ENCODE results near the gene PADI1.

PADI1 gene

GRCh38 chr1:17245816-17246325 is 40.9 kb downstream of the PADI1 start:
- no peak for DNase-seq

- no peak for DNase-seq
These were observed 42.0 kb downstream of the PADI1 start for GRCh38 chr1:17246971-17247370.

- peak in 1 of 2 experiments; percentile 24 for DNase-seq
These were observed 43.9 kb downstream of the PADI1 start, which contains the start of gene PADI3 for GRCh38 chr1:17248781-17249180. Gene PADI3, plus strand, starts transcription at chr1:17249098. Its CDS starts 40 bp downstream, at chr1:17249138.

DNA sequence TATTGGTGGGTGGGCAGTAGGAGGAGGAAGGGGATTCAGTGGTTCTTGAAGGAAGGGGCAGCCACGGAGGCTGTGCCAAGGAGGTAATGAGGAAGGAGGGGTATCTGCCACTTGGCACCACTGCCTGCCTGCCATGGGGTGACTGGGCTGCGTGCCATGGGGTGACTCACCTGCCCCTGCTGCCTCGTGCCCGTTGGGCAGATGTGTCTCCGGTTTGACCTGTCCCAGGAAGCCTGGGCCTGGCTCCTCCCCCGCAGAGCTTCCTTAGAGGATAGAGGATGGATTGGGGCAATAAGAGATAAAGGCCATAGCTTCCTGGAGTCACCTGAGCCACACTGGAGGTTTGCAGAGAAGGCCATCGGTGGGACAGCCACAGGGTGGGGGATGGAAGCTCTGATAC is 45.7 kb downstream of the PADI1 start:
- no peak for DNase-seq

GRCh38 chr1:17251246-17251645 is 46.3 kb downstream of the PADI1 start:
- no peak for DNase-seq

DNA sequence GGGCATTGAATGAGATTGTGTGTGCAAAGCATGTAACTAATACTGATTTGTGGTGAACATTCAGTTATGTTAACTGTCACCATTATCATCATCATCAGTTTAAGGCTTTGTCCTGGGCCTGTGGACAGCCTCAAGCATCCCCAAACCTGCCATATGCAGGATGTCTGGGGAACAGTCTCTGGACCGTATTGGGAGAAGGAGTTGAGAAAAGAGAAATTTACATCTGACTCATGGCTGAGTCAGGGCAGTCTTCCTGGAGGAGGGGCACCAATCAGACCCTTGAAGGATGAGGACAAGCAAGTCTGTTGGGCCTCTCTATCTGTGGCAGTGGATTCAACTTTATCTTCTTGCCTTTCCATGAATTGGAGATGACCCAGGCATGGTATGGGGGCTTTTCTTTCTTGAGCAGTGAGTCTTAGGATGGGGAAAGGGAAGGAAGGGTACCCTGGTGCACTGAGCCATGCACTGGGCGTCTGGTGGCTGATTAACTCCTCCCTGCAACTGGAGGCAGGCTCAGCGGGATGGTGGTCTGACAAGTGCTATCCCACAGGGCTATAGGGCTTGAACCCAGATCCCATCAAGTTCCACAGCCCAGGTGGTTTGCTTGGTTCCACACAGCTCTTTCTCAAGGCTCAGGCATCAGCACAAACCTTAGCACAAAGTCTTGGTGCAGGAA is 46.9 kb downstream of the PADI1 start:
- DNase-seq: no peak

- DNase-seq: no peak
These were observed 50.4 kb downstream of the PADI1 start for GRCh38 chr1:17255336-17255735.

DNA sequence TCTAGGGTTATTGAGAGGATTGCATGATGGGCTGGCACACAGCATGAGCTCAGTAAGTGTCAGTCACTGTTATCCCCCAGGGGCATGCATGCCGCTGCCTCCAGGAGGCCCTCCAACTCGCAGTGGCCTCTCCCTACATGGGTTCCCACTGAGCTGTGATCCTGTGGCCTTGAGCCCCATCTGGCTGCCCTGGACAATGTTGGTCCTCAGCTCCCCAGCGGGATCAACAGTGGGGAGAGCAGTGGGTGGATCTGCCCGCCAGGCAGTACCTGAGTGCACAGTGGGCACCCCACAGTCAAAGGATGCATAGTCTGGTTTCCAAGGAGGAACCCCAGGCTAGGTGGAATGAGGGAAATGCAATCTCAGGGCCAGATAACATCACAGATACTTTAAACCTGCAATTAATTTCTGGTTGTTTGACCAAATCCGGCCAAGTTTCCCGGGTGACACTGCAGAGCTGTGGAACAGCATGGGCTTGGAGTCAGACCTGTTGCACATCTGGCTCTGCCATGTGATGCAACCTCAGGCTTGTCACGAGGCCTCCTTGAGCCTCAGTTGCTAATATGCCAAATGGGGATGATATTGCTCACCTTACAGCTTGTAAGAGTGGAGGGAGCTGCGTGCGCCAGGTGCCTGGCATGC is 53.3 kb downstream of the PADI1 start:
- no peak for DNase-seq

- DNase-seq: no peak
These were observed 53.8 kb downstream of the PADI1 start for GRCh38 chr1:17258758-17259130.

- no peak for DNase-seq
These were observed 54.4 kb downstream of the PADI1 start for GRCh38 chr1:17259233-17259873.

DNA sequence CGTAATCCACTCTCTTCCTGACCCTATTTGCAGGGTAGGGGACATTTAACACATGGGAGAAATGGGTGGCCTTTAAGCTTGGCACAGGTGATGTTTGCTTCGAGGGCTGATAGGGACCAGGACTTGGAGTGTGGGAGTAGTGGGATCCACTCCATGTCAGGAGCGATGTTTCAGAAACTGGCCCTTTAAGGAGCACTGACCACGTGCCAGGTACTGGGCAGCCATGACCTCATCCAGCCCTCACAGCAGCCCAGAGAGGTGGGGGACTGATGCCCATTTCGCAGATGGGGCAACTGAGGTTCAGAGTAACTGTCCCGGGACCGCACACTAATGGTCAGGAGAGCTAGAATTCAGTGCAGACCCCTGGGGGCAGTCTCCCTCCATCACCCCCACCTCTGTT is 55.3 kb downstream of the PADI1 start:
- DNase-seq: no peak

- no peak for DNase-seq
These were observed 55.8 kb downstream of the PADI1 start for GRCh38 chr1:17260738-17261137.

DNA sequence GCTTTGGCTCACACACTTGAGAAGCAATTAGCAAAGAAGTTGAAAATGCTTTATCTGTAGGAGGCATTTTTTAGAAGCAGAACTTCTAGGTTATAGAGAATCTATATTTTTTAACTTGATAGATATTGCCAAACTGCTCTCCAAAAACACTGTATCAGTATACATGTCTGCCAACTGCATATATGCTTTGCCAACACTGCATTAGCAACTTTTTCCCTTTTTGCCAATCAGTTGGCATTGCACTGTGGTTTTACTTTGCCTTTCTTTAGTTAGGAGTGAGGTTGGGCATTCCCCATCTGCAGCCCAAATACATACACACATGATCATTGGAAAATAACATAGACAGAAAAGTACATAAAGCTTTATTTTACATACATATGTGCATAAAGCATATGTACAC is 59.0 kb downstream of the PADI1 start:
- DNase-seq: no peak

DNA sequence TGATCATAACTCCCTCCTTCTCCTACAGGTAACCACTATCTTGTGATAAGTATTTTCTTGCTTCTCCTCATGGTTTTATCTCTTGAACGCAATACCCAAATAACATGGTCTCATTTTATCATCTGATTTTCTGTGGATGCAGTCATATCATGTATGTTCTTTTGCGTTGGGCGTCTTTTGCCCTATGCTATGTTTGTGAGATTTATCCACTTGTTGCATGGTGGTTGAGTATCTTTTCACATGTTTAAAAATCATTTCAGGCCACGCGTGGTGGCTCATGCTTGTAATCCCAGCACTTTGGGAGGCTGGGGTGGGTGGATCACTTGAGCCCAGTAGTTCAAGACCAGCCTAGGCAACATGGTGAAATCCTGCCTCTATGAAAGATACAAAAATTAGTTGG is 59.5 kb downstream of the PADI1 start:
- no peak for DNase-seq

DNA sequence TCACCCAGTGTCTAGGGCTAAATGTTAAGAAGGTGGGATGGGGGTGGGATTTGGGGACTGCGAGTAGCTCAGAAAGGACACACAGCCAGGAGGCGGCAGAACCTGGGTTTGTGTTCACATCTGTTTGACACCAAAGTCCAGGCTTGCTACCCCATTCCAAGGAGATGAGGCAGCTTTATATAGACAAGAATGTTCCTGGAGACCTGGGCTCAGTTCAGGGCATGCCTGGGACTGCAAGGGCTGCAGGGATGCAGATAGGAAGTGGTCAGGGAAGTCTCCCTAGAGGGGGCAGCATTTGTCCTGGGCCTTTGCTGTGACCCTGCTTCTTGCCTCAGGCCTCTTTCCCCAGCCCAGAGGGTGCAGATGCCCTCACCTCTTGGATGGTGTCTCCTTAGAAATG is 60.2 kb downstream of the PADI1 start:
- DNase-seq: no peak

DNA sequence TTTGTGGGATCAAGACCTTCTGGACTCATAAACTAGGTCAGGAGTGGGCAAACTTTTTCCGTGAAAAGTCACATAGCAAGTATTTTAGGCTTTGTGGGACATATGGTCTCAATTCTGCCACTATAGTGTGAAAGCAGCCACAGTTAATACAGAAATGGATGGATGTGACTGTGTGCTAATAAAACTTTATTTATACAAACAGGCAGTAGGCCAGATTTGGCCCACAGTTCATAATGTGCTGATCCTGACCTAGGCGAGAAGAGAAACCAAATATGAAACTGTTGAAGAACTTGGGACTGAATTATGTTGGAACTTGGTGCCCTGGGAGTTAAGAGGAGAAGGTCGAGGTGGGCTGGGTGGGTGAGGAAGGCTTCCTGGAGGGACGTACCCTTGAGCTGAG is 61.0 kb downstream of the PADI1 start:
- no peak for DNase-seq

DNA sequence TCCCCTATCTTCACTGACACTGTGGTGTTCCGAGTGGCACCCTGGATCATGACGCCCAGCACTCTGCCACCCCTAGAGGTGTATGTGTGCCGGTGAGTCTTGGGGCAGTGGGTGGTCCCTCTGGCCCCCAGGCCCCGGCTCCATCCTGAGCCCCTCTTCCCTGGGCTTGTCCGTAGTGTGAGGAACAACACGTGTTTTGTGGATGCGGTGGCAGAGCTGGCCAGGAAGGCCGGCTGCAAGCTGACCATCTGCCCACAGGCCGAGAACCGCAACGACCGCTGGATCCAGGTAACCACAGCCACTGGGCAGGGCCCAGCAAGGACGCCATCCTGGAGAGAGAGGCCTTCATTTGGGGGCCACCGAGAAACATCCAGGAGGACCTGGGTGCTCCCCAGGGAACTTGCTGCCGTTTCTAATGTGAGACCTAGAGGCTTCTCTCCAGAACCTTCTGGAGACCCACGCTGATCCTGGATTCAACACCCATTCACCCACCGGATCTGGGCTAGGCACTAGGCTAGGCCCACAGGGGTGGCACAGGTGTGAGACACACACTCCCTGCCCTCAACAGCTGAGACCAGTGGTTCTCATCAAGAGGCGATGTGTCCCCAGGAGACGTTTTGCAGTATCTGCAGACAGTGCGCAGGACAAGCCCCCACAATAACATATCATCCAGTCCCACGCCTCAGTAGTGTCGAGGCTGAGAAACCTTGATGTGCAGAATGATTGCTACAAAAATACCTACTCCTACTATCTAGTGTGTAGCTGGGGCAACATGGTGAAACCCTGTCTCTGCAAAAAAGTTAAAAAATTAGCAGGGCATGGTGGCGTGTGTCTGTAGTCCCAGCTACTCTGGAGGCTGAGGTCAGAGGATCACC is 66.2 kb downstream of the PADI1 start:
- no peak for DNase-seq

GRCh38 chr1:17272066-17272465 is 67.1 kb downstream of the PADI1 start:
- DNase-seq: no peak

- no peak for DNase-seq
These were observed 67.7 kb downstream of the PADI1 start for GRCh38 chr1:17272646-17273045.

- DNase-seq: no peak
These were observed 68.2 kb downstream of the PADI1 start for GRCh38 chr1:17273096-17273495.

DNA sequence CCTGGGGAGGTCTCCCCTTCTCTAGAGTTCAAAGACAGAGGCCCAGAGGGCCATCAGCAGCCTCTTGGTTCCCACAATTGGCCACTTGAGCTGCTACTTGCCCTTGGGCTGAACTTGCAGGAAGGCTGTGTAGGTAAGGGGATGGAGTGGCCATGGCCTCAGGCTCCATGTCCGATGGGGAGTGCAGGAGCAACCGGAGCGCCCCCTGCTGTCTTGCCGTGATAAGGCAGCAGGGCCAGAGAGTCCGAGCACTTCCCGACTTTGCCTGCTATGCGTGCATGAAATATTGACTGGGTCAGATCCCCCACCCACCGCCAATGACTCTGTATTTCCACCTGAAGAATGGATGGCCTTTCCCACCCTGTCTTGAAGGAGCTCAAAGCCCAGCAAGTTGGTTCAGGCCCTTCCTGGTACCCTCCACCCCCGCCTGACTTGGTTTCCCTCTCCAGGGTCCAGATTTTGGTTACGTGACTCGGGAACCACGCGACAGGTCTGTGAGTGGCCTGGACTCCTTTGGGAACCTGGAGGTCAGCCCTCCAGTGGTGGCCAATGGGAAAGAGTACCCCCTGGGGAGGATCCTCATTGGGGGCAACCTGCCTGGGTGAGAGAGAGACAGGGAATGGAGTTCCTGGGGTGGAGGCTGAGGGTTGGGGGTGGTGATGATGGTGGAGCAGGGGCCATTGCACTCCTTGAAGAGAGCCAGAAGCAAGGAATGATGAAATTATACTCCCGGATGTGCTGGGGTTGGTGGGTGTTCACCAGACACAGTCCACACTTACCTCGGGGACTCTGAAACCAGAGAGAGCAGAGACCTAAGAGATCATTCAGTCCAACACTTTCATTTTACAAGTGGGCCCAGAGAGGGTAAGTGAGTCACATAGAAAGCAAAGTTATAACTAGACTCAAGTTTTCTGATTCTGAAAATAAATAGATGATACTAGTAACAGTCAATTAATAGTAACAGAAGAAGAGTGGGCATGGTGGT is 69.5 kb downstream of the PADI1 start:
- peak in 1 of 2 experiments; percentile 10 for DNase-seq

DNA sequence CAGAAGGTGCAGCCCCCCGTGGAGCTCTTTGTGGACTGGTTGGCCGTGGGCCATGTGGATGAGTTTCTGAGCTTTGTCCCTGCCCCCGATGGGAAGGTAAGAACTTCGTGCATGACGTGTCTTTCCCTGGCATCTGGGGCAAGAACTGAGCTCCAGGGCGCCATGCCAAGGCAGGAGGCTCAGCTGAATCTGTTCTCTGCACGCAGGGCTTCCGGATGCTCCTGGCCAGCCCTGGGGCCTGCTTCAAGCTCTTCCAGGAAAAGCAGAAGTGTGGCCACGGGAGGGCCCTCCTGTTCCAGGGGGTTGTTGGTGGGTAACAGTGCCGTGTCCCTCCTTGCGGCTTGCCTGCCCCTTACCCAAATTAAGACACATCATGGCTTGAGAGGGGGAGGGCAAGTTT is 71.6 kb downstream of the PADI1 start:
- DNase-seq: no peak
